Activated naive CD4-positive, alpha-beta T cell treated with anti-CD3 and anti-CD28 coated beads, Interleukin-2, amount 50 U/mL, for 24 hours (primary cell): Measurements from ENCODE around the gene PRICKLE2.

Experiments used
- H3K27ac Mint-ChIP-seq: one replicate; pipeline ENCODE4 v1.8.0; 2021; ENCODE audit warnings: mild to moderate bottlenecking, mixed read lengths
- H3K27me3 Mint-ChIP-seq: one replicate; pipeline ENCODE4 v1.8.0; 2021; ENCODE audit warnings: mixed read lengths
- H3K36me3 Mint-ChIP-seq: one replicate; pipeline ENCODE4 v1.8.0; 2021; ENCODE audit warnings: mixed read lengths
- H3K4me1 Mint-ChIP-seq: one replicate; pipeline ENCODE4 v1.8.0; 2021; ENCODE audit warnings: mixed read lengths
- H3K4me3 Mint-ChIP-seq: one replicate; pipeline ENCODE4 v1.8.0; 2021; ENCODE audit warnings: mild to moderate bottlenecking, mixed read lengths
- H3K9me3 Mint-ChIP-seq: one replicate; pipeline ENCODE4 v1.8.0; 2021; ENCODE audit warnings: mixed read lengths

The PRICKLE2 gene

GRCh38 chr3:64059484-64060175 lies 165.6 kb downstream of the PRICKLE2 start:
- Mint-ChIP-seq H3K4me3 (no peak overlapping the region), H3K9me3 (no peaks in the 10 kb centered on the region), H3K4me1 (no peaks in the 10 kb centered on the region), H3K36me3 (no peaks in the 10 kb centered on the region), H3K27ac (no peak overlapping the region), H3K27me3 (peaks cover 15% of the 10 kb centered on the region)

GRCh38 chr3:64058566-64058965 lies 166.7 kb downstream of the PRICKLE2 start:
- no peaks in the 10 kb centered on the region for H3K36me3 Mint-ChIP-seq
- H3K27ac Mint-ChIP-seq, result no peak overlapping the region
- no peaks in the 10 kb centered on the region for H3K9me3 Mint-ChIP-seq
- peaks cover 14% of the 10 kb centered on the region for H3K27me3 Mint-ChIP-seq
- H3K4me1 Mint-ChIP-seq, result no peaks in the 10 kb centered on the region
- no peak overlapping the region for H3K4me3 Mint-ChIP-seq

GRCh38 chr3:64057231-64057630 lies 168.0 kb downstream of the PRICKLE2 start:
- no peaks in the 10 kb centered on the region for H3K9me3 Mint-ChIP-seq
- H3K4me3 Mint-ChIP-seq, result no peak overlapping the region
- H3K27ac Mint-ChIP-seq, result no peak overlapping the region
- peaks cover 13% of the 10 kb centered on the region for H3K27me3 Mint-ChIP-seq
- no peaks in the 10 kb centered on the region for H3K4me1 Mint-ChIP-seq
- H3K36me3 Mint-ChIP-seq, result no peaks in the 10 kb centered on the region

- Mint-ChIP-seq H3K4me1 (no peaks in the 10 kb centered on the region), H3K27ac (no peak overlapping the region), H3K4me3 (no peak overlapping the region), H3K9me3 (no peaks in the 10 kb centered on the region), H3K36me3 (no peaks in the 10 kb centered on the region), H3K27me3 (peaks cover 13% of the 10 kb centered on the region)
These were observed 168.6 kb downstream of the PRICKLE2 start for GRCh38 chr3:64056606-64057180.

- peaks cover 13% of the 10 kb centered on the region for H3K27me3 Mint-ChIP-seq
- H3K36me3 Mint-ChIP-seq, result no peaks in the 10 kb centered on the region
- H3K27ac Mint-ChIP-seq, result no peak overlapping the region
- H3K9me3 Mint-ChIP-seq, result no peaks in the 10 kb centered on the region
- no peaks in the 10 kb centered on the region for H3K4me1 Mint-ChIP-seq
- H3K4me3 Mint-ChIP-seq, result no peak overlapping the region
These were observed 170.2 kb downstream of the PRICKLE2 start for GRCh38 chr3:64055076-64055475.

GRCh38 chr3:64054488-64054887 lies 170.8 kb downstream of the PRICKLE2 start:
- Mint-ChIP-seq H3K36me3 (no peaks in the 10 kb centered on the region), H3K27ac (no peak overlapping the region), H3K27me3 (peaks cover 14% of the 10 kb centered on the region), H3K4me1 (no peaks in the 10 kb centered on the region), H3K4me3 (no peak overlapping the region), H3K9me3 (no peaks in the 10 kb centered on the region)

GRCh38 chr3:64053581-64053980 lies 171.7 kb downstream of the PRICKLE2 start:
- Mint-ChIP-seq H3K4me1 (no peaks in the 10 kb centered on the region), H3K4me3 (no peak overlapping the region), H3K27me3 (peaks cover 16% of the 10 kb centered on the region), H3K27ac (no peak overlapping the region), H3K36me3 (no peaks in the 10 kb centered on the region), H3K9me3 (no peaks in the 10 kb centered on the region)

- Mint-ChIP-seq H3K9me3 (no peaks in the 10 kb centered on the region), H3K4me3 (no peak overlapping the region), H3K36me3 (no peaks in the 10 kb centered on the region), H3K27ac (no peak overlapping the region), H3K27me3 (peaks cover 14% of the 10 kb centered on the region), H3K4me1 (no peaks in the 10 kb centered on the region)
These were observed 172.1 kb downstream of the PRICKLE2 start for GRCh38 chr3:64053117-64053516.

- H3K4me3 Mint-ChIP-seq, result no peak overlapping the region
- no peaks in the 10 kb centered on the region for H3K4me1 Mint-ChIP-seq
- no peak overlapping the region for H3K27ac Mint-ChIP-seq
- H3K36me3 Mint-ChIP-seq, result peaks cover 1% of the 10 kb centered on the region
- H3K9me3 Mint-ChIP-seq, result no peaks in the 10 kb centered on the region
- H3K27me3 Mint-ChIP-seq, result peaks cover 10% of the 10 kb centered on the region
These were observed 175.4 kb downstream of the PRICKLE2 start for GRCh38 chr3:64049832-64050231.

GRCh38 chr3:64049136-64049535 lies 176.1 kb downstream of the PRICKLE2 start:
- Mint-ChIP-seq H3K4me3 (no peak overlapping the region), H3K36me3 (peaks cover 1% of the 10 kb centered on the region), H3K9me3 (no peaks in the 10 kb centered on the region), H3K27me3 (peaks cover 10% of the 10 kb centered on the region), H3K27ac (no peak overlapping the region), H3K4me1 (no peaks in the 10 kb centered on the region)

GRCh38 chr3:64048631-64049061 lies 176.6 kb downstream of the PRICKLE2 start:
- Mint-ChIP-seq H3K4me1 (no peaks in the 10 kb centered on the region), H3K4me3 (no peak overlapping the region), H3K27me3 (peaks cover 12% of the 10 kb centered on the region), H3K36me3 (peaks cover 1% of the 10 kb centered on the region), H3K9me3 (no peaks in the 10 kb centered on the region), H3K27ac (no peak overlapping the region)

GRCh38 chr3:64047787-64048186 lies 177.5 kb downstream of the PRICKLE2 start:
- H3K9me3 Mint-ChIP-seq, result no peaks in the 10 kb centered on the region
- peaks cover 1% of the 10 kb centered on the region for H3K36me3 Mint-ChIP-seq
- peaks cover 17% of the 10 kb centered on the region for H3K27me3 Mint-ChIP-seq
- H3K4me1 Mint-ChIP-seq, result no peaks in the 10 kb centered on the region
- no peak overlapping the region for H3K27ac Mint-ChIP-seq
- no peak overlapping the region for H3K4me3 Mint-ChIP-seq

- H3K27ac Mint-ChIP-seq, result no peak overlapping the region
These were observed 178.2 kb downstream of the PRICKLE2 start for GRCh38 chr3:64046996-64047594.

GRCh38 chr3:64046592-64046991 lies 178.7 kb downstream of the PRICKLE2 start:
- H3K27ac Mint-ChIP-seq, result no peak overlapping the region
- peaks cover 21% of the 10 kb centered on the region for H3K27me3 Mint-ChIP-seq
- peaks cover 1% of the 10 kb centered on the region for H3K36me3 Mint-ChIP-seq
- no peak overlapping the region for H3K4me3 Mint-ChIP-seq
- no peaks in the 10 kb centered on the region for H3K9me3 Mint-ChIP-seq
- no peaks in the 10 kb centered on the region for H3K4me1 Mint-ChIP-seq

More at GRCh38 chr3:64046996-64047594, 178.2 kb downstream of the PRICKLE2 start:
- H3K27me3 Mint-ChIP-seq, result peaks cover 18% of the 10 kb centered on the region
- H3K9me3 Mint-ChIP-seq, result no peaks in the 10 kb centered on the region
- H3K36me3 Mint-ChIP-seq, result peaks cover 1% of the 10 kb centered on the region
- no peak overlapping the region for H3K4me3 Mint-ChIP-seq
- H3K4me1 Mint-ChIP-seq, result no peaks in the 10 kb centered on the region

- Mint-ChIP-seq H3K36me3 (peaks cover 1% of the 10 kb centered on the region), H3K27ac (no peak overlapping the region), H3K27me3 (peaks cover 22% of the 10 kb centered on the region), H3K9me3 (no peaks in the 10 kb centered on the region), H3K4me3 (no peak overlapping the region), H3K4me1 (no peaks in the 10 kb centered on the region)
These were observed 182.3 kb downstream of the PRICKLE2 start for GRCh38 chr3:64042952-64043351.
